GM08714 (cell line): ENCODE results near the gene ACTC1.
"Not testable (repeated sequence)": the region's sequence is repeated elsewhere in the genome, so short reads cannot be mapped to it uniquely, and the experiment has no call there.

Experiments used
- H3K4me3 ChIP-seq: fragments of 200-500 bp; sonication (Bioruptor generic); 2 replicates; pipeline ENCODE4 v1.5.1; 2014; ENCODE audit warnings: mild to moderate bottlenecking, low read length, inconsistent platforms
- ZNF274 ChIP-seq: IDR thresholded peaks from 2 replicates; pipeline ENCODE4 v1.6.1; 2012; ENCODE audit warnings: mild to moderate bottlenecking, low read depth, low read length

ACTC1 gene

DNA sequence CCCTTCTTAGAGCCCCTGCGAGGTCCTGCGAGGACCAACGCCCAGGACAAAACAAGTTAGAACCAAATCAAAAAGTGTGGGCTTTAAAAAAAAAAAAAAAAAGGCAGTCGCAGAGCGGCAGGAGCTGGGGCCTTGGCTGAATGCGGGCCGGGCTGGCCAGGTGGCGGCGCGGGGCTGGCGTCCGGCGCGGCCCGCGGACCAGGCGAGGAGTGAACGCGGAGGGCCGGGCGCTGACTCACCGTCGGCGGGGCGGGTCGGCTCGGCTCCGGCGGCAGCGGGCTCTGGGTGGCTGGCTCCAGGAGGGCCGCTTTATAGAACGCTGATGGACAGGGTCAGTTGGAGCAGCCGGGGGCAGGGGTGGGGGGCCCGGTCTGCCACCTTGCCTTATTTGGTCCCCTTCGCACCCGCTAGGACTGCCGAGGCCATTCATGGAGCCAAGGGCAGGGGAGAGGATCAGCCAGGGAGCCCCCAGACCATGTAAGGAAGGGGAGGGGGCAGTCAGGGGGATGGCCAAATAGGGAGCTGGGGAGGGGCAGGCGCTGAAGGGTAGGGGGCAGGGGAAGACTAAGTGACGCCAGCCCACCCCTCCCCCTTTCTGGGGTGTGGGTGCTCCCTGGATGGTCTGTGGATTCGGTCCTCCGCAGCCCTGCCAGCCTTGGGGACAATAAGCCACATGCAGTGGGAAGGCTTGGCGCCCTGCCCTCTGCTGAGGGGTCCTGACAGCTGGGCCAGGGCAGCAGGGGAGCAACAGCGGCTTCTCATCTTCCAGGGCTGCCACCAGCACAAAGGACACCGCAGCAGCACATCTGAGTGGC, at the start of gene ACTC1:
TSS of gene ACTC1 (minus strand) at position 283 of the 815 bp plus-strand sequence. CDS start 741 bp downstream, outside the sequence.
- H3K4me3 ChIP-seq, result no peak within 1 kb of the TSS

DNA sequence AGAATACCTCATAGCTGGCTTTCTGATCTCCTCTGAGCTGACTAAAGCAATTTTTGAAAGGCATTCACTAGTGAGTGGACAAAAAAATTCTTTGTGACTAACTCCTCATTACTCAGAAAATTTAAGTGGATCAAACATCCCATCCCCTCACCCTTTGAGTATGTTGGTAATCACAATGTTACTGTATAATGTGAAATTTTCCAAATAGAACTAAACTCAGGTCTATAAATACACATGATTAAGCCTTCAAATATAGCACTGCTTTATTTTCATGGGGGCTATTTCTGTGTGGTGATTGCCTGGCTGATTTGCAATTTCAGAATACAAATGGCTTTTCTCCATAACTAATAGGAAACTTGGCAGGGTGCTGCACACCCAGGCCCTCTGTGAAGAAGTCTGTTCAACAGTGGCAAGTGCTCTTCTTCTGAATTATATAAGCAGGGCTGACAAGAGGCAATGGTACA, 45.9 kb upstream of the ACTC1 start:
- TF ChIP-seq ZNF274, result no peak
- no peak overlapping the region for H3K4me3 ChIP-seq

More for the DNA sequence above, at the start of gene ACTC1:
- no peak for TF ChIP-seq ZNF274

DNA sequence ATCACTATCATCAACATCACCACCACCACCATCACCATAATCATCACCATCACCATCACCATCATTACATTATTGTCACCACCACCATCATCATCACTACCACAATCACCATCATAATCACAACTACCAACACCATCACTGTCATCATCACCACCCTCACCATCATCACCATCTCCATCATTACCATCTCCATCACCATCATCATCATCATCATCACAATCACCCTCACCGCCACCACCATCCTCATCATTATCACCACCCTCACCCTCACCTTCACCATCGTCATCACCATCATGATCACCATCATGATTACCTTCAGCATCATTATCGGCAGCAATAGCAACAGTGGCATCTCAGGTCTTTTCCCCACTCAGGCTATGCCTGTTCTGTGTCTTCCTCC, 42.9 kb upstream of the ACTC1 start:
- H3K4me3 ChIP-seq, result no peak overlapping the region
- no peak for TF ChIP-seq ZNF274

DNA sequence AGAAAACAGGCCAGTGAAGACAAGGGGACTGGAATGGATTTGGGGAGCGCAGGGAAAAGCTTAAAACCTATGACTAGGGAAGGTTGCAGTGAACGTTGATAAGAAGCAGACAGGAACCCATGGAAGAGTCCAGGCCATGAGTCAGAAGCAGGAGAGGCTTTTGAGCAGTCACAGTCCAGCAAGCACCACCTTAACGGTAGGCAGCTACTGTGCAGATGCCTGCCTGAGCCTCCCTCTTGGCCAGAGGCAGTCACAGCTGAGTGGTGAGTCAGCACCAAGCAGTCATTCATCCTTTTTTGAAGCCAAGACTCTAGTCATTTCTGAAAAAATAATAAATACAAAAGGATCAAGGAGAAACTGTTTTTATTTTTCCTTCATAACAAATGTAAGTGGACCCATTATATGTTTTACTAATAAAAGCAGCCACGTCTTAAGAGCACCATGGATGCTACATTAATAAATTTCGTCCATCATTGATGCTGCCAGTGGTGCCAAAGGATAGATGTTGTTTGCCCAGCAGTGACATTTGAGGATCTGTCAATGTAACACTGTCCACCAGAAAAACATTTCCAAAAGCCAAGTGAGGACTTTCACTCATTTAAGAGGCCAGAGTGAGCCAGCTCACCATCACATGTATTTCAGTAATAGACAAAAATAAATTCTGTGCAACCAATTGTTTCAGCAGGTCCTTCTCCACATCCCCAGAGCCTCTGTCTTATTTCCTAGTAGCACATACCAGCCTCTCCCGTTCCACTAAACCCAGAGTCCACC, 42.1 kb upstream of the ACTC1 start:
- no peak overlapping the region for H3K4me3 ChIP-seq
- no peak for TF ChIP-seq ZNF274

DNA sequence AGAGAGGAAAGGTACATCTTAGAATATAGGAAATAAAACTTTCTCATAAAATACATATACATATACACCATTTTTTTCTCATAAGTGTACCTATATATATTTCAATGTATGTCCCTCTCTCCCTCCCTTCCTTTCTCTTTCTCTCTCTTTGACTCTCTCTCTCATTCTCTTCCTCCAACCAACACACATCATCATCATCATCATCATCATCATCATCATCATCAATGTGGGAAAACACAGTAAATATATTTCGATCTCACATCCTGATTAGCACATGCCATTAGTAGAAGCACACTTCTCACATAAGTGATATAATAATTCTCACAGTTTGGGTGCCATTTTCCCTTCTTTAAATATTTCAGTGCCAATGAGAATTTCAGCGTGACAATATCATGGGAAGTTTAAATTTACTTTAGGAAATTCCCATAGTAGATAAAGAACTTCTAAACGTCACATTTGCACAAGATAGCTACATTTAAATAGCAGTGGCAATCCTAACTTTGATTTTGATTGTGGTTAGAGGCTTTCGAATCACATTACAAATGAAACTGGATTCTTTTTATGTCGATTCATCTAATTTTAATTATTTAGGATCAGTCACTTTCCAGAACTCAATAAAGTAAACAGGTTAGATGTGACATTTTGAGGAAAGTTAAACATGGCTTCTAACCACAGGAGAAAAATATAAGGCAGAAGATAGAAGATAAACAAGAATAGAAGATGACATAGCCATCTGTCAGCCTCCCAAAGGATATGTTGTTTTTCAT, 33.0 kb upstream of the ACTC1 start:
- no peak overlapping the region for H3K4me3 ChIP-seq
- no peak for TF ChIP-seq ZNF274

DNA sequence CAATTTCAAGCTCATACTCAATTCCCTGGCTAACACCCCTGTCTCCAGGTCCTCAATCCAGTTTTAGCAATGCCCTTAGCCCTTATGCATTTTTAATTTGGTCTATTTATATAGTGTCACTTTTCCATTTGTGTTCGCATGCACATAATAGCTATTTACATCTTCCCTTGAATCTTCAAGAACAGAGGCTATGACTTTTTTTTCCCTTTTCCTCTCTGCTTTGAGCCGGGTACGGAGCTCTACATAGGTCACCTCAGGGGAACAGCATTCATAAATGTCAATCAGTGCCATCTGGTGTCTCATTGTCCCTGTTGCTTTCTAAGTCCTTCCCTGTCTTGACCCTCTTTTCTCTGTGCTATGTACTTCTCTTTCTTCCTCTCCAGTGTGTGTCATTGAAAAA, 26.5 kb upstream of the ACTC1 start:
- no peak overlapping the region for H3K4me3 ChIP-seq
- no peak for TF ChIP-seq ZNF274

DNA sequence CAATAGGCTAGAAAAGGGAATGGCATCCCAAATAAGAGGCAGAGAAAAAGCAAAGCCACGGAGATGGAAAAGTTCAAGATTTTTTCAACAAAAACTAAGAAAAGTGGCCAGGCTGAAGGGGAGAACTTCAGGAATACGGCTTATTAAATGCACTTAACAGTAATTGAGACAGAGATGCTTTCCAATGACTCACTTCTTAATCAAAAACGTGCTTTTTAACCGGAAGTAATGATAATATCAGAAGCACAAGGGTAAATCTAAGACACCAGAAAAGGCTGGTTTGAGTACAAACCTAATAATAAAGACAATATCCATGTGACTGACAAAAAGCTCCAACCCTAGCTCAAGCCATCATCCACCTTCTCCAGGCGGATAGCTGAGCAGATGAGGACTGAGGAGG, 24.8 kb upstream of the ACTC1 start:
- no peak for TF ChIP-seq ZNF274
- no peak overlapping the region for H3K4me3 ChIP-seq

DNA sequence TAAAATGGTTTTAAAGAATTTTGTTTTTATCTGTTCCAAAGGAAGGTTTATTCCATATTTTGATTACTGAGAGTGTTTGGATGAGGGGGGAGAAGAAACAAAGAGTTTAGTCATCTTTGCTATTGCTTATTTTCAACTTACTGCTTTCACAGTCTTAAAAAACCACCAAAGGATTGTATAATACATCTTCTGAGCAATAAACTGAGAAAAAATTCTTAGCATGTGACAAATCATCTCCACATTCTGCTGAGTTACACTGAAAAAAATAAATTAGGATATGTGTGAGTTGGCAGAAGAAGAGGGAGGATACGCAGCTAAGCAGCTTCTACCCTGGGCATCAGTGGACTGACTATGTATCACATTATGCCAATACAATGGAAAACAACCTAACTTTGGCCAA, 23.2 kb upstream of the ACTC1 start:
- no peak for TF ChIP-seq ZNF274
- no peak overlapping the region for H3K4me3 ChIP-seq

DNA sequence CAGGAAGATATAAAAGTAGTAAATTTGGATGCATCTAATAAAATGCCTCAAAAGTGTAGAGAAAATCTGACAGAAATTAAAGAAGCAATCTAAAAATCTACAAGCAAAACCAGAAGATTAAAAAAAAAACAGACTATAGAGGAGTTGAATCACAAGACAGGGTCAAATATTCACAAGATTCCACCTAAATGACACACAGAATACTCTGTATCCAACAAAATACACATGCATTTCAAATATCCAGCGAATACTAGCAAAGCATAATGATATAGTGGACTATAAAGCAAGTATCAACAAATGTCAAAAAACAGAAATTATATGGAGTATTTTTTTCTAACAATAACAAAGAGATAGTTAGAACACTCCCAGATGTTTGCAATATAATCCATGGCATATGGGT, 20.5 kb upstream of the ACTC1 start:
- no peak for TF ChIP-seq ZNF274
- no peak overlapping the region for H3K4me3 ChIP-seq

DNA sequence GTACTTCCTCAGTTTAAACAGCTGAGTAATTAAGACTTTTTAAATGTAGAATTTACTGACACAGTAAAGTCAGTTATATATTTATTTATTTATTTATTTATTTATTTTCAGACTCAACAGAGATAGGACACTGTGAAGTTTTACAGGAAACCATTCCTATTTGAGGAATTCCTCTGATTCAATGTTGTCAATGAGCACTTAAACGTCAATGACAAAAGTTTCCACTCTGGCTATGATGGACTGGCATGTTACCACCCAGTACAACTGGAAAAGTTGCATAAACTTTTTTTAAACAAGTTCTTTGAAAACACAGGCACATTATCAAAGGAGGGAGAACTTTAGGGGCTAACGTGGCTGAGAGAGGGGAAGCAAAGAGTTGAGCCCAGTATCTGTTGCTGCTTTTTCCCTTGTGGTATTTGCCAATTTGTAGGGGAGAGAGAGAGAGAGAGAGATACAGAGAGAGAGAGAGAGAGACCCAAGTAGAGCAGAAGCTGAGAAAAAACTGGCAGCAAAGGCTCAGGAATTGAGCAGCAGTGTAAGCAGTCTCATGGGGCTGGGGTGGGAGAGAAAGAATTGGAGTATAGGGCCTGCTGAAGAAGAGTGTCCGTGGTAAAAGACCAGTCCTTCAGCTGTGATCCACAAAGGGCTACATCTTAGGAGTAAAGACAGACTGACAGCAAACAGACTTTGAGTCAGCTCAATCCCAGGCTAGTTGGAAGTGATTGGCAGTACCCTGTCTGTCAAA, 18.3 kb upstream of the ACTC1 start:
- H3K4me3 ChIP-seq, result no peak overlapping the region
- TF ChIP-seq ZNF274, result no peak

DNA sequence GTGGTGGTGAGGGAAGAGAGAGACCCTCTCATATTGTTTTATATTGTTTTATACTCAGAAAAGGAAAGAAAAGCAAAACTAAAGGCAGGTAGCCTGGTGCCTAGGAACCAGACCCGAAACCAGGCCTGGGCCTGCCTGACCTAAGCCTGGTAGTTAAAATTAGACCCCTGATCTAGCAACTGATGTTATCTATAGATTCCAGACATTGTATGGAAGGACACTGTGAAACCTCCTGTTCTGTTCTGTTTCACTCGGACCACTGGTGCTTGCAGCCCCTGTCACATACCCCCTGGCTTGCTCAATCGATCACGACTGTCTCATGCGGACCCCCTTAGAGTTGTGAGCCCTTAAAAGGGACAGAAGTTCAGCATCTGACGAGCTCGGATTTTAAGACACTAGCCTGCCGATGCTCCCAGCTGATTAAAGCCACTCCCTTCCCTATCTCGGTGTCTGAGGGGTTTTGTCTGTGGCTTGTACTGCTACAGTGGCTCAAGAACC, 17.6 kb upstream of the ACTC1 start:
- H3K4me3 ChIP-seq, result not testable (repeated sequence)

DNA sequence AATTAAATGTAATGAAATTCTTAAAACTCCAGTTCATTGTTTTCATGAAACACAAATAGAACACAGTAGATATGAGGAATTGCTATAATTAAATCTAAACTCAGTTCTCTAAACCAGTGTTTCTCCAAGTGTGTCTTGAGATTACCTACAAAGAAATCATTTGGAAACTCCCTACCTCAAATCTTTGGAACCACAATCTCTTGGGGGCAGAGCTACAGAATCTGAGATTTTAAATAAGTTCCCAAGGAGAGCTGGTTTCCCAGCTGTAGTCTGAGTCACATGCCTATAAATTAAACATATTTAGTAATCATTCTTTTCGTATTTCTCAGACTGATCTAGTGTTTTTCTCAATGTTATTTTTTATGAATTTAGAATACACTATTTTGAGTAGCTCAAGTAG, 17.0 kb upstream of the ACTC1 start:
- H3K4me3 ChIP-seq, result no peak overlapping the region
- no peak for TF ChIP-seq ZNF274

DNA sequence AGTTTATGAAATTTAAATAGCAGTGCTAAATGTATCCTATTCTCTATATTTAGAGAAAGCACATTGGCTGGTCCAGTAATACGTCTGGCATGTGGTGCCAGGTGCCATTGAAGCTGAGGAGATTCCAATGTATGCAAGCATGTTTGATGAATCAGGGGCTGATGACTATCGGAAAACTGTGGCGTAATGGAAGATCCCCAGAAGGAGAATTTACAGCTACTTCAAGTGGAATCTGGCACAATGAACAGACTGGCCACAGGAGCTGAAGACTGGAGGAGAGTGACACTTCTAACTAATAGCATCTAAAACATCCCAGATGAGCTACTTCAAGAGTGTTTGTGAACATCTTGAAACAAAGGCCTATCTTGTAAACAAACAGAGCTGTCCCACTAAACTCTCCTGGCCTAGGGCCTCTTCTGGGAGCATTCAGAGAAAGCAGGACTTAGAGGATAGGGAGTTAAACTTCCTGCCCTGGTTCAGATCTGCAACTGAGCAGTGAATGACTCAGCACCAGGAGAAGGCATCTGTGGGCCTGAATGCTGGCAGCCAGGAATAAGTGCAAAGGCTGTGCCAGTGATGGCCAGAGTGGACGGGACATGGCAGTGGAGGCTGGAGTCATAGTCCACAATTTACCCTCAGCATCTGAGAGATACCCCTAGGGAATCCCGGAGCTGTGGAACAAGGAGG, 15.2 kb upstream of the ACTC1 start:
- H3K4me3 ChIP-seq, result no peak overlapping the region
- no peak for TF ChIP-seq ZNF274
